IMR-90 (cell line): Measurements from ENCODE around the gene SMCO3. TPM values are rescaled to one million over a fixed set of nuclear protein-coding genes. Genes with fewer than 3 reads are reported as not detected.

Experiments
- ATAC-seq: fragments of 200-7000 bp; cut with Tn5 transposase; 2 replicates; pipeline ENCODE4 v1.9.1; 2020; ENCODE audit warnings: low read depth, mild to moderate bottlenecking, moderate library complexity
- BruUV-seq: library from RNA; stranded (reverse); fragments of 400-500 nt; replicated peaks from 2 replicates; lab custom pipeline; 2021; lab: Mats Ljungman, UMichigan
- CTCF ChIA-PET: fragments of 300-600 bp; formaldehyde crosslinking; extraction: SDS; loops from one replicate; lab custom pipeline; 2021; ENCODE audit warnings: antibody characterized with exemption; lab: Yijun Ruan, JAX
- POLR2A ChIA-PET: fragments of 300-600 bp; sonication (Branson Sonifier 250); formaldehyde crosslinking; loops from one replicate; lab custom pipeline; 2022; ENCODE audit warnings: antibody characterized with exemption; ENCODE audit not compliant: unreplicated experiment; lab: Charles Lee
- DNase-seq: peaks from one replicate; pipeline ENCODE4 v3.0.0; 2013
- H2AFZ ChIP-seq: replicated peaks from 2 replicates; pipeline ENCODE3; 2013; ENCODE audit warnings: low read length, mild to moderate bottlenecking; ENCODE audit not compliant: poor library complexity
- H2AK5ac ChIP-seq: 2 replicates; pipeline ENCODE4 v1.6.1; 2013; ENCODE audit warnings: low read depth, low read length, inconsistent platforms
- H2AK9ac ChIP-seq: replicated peaks from 2 replicates; pipeline ENCODE3; 2013; ENCODE audit warnings: mild to moderate bottlenecking, low read depth, low read length, moderate library complexity; ENCODE audit not compliant: poor library complexity
- H2BK120ac ChIP-seq: 2 replicates; pipeline ENCODE4 v1.6.1; 2013; ENCODE audit warnings: low read depth, low read length, inconsistent platforms
- H2BK15ac ChIP-seq: 3 replicates; pipeline ENCODE4 v1.6.1; 2013; ENCODE audit warnings: low read depth, low read length, inconsistent platforms
- H2BK20ac ChIP-seq: 2 replicates; pipeline ENCODE4 v1.6.1; 2013; ENCODE audit warnings: low read depth, mild to moderate bottlenecking, inconsistent platforms, low read length, moderate library complexity
- H2BK5ac ChIP-seq: 2 replicates; pipeline ENCODE4 v1.6.1; 2013; ENCODE audit warnings: mild to moderate bottlenecking, low read depth, low read length, inconsistent platforms; ENCODE audit not compliant: poor library complexity, severe bottlenecking
- H3K14ac ChIP-seq: replicated peaks from 2 replicates; pipeline ENCODE4 v1.6.1; 2013; ENCODE audit warnings: low read depth, low read length, inconsistent platforms
- H3K18ac ChIP-seq: 2 replicates; pipeline ENCODE4 v1.6.1; 2013; ENCODE audit warnings: low read depth, low read length, control low read depth
- H3K23ac ChIP-seq: 2 replicates; pipeline ENCODE4 v1.6.1; 2013; ENCODE audit warnings: low read depth, low read length, inconsistent platforms
- H3K27ac ChIP-seq: 2 replicates; pipeline ENCODE4 v1.5.1; 2013; ENCODE audit warnings: mild to moderate bottlenecking, control low read depth, low read length; ENCODE audit not compliant: insufficient read depth
- H3K27me3 ChIP-seq: 2 replicates; pipeline ENCODE4 v1.6.1; 2013; ENCODE audit warnings: low read length; ENCODE audit not compliant: control insufficient read depth, insufficient read depth
- H3K36me3 ChIP-seq: 2 replicates; pipeline ENCODE4 v1.6.1; 2013; ENCODE audit warnings: low read length, mixed read lengths; ENCODE audit not compliant: control insufficient read depth, insufficient read depth
- H3K4ac ChIP-seq: 2 replicates; pipeline ENCODE4 v1.6.1; 2013; ENCODE audit warnings: low read depth, low read length, inconsistent platforms
- H3K4me1 ChIP-seq: 2 replicates; pipeline ENCODE4 v1.6.1; 2013; ENCODE audit warnings: low read length, mixed read lengths; ENCODE audit not compliant: control insufficient read depth, insufficient read depth
- H3K4me2 ChIP-seq: 2 replicates; pipeline ENCODE4 v1.6.1; 2013; ENCODE audit warnings: low read depth, mild to moderate bottlenecking, control low read depth, low read length, moderate library complexity
- H3K4me3 ChIP-seq: 2 replicates; pipeline ENCODE4 v1.5.1; 2013; ENCODE audit warnings: low read depth, mild to moderate bottlenecking, control low read depth, low read length, moderate library complexity; ENCODE audit not compliant: insufficient read depth
- H3K56ac ChIP-seq: 2 replicates; pipeline ENCODE4 v1.6.1; 2013; ENCODE audit warnings: low read length, inconsistent platforms; ENCODE audit not compliant: insufficient read depth; ENCODE audit errors: extremely low read depth
- H3K79me1 ChIP-seq, 2 experiments: 2 replicates each; pipeline ENCODE4 v1.6.1; 2013; ENCODE audit warnings: low read length in 2 of 2, inconsistent platforms in 1 of 2, low read depth in 1 of 2
- H3K9ac ChIP-seq: 2 replicates; pipeline ENCODE4 v1.6.1; 2013; ENCODE audit warnings: low read depth, low read length, control low read depth
- H3K9me1 ChIP-seq: 2 replicates; pipeline ENCODE4 v1.6.1; 2013; ENCODE audit warnings: low read length, inconsistent platforms; ENCODE audit not compliant: insufficient read depth
- H3K9me3 ChIP-seq: 2 replicates; pipeline ENCODE4 v1.6.1; 2013; ENCODE audit warnings: low read length; ENCODE audit not compliant: control insufficient read depth, insufficient read depth
- H4K20me1 ChIP-seq: 2 replicates; pipeline ENCODE4 v1.6.1; 2013; ENCODE audit warnings: low read length, inconsistent platforms; ENCODE audit not compliant: insufficient read depth
- H4K5ac ChIP-seq: 2 replicates; pipeline ENCODE4 v1.6.1; 2013; ENCODE audit warnings: mild to moderate bottlenecking, low read depth, low read length, control low read depth
- H4K8ac ChIP-seq, 2 experiments: 2 replicates each; pipeline ENCODE4 v1.6.1; 2013; ENCODE audit warnings: low read depth in 2 of 2, low read length in 2 of 2, control low read depth in 1 of 2, inconsistent platforms in 1 of 2
- H4K91ac ChIP-seq: 2 replicates; pipeline ENCODE4 v1.6.1; 2013; ENCODE audit warnings: low read depth, low read length, inconsistent platforms; ENCODE audit not compliant: insufficient read depth
- FOS ChIP-seq: fragments of 150-350 bp; IDR thresholded peaks from 2 replicates; pipeline ENCODE4 v1.6.1; 2016; ENCODE audit warnings: low read depth, low read length
- MAFK ChIP-seq: IDR thresholded peaks from 2 replicates; pipeline ENCODE4 v1.6.1; 2012; ENCODE audit warnings: low read depth, low read length, improper control_type of control experiment
- MAZ ChIP-seq: IDR thresholded peaks from 2 replicates; pipeline ENCODE4 v1.6.1; 2012; ENCODE audit warnings: low read depth, mild to moderate bottlenecking, low read length, improper control_type of control experiment, moderate library complexity, borderline replicate concordance
- POLR2A ChIP-seq: IDR thresholded peaks from 2 replicates; pipeline ENCODE4 v1.6.1; 2012; ENCODE audit warnings: mild to moderate bottlenecking, low read depth, low read length
- RAD21 ChIP-seq: IDR thresholded peaks from 2 replicates; pipeline ENCODE4 v1.6.1; 2012; ENCODE audit warnings: low read length, improper control_type of control experiment
- WGBS, 2 experiments: methylation state at CpG; one replicate each; pipeline versions ENCODE4 v1.1.5 to v1.1.7; 2013; ENCODE audit warnings: missing lambda C conversion rate in 2 of 2; ENCODE audit not compliant: insufficient read length in 1 of 2; ENCODE audit errors: extremely low coverage in 2 of 2; 5-methylcytosine and 5-hydroxymethylcytosine counted together
- dilution Hi-C: fragments of 300-500 bp; cut with HindIII; formaldehyde crosslinking; loops from one replicate; pipeline ENCODE4 v1.14.3; 2018; ENCODE audit warnings: low sequenced_read_pairs; ENCODE audit not compliant: unreplicated experiment
- in situ Hi-C: fragments of 300-500 bp; cut with MboI; formaldehyde crosslinking; loops from 3 replicates; pipeline ENCODE4 v1.14.3; 2019; ENCODE audit warnings: low sequenced_read_pairs, inconsistent platforms, mixed read lengths
- intact Hi-C: fragments of 100-400 bp; cut with micrococcal nuclease; formaldehyde crosslinking; loops from 2 replicates; pipeline ENCODE4 v1.10.0; 2022
- polyA plus RNA-seq, 3 experiments: library from polyadenylated mRNA; depleted of rRNA; stranded (reverse); fragments of >200 nt; gene quantifications; 2 replicates each; pipeline ENCODE4 v1.2.3, GENCODE V29; 2012; ENCODE audit warnings: low replicate concordance in 1 of 3
- total RNA-seq: library from RNA; depleted of rRNA; stranded (reverse); fragments of >200 nt; gene quantifications from 2 replicates; pipeline ENCODE4 v1.2.3, GENCODE V29; 2012
- TF ChIP-seq, protein P1 (sequence below): conservative IDR thresholded peaks from 2 replicates; pipeline ENCODE4 v1.5.1; 2012; ENCODE audit warnings: mild to moderate bottlenecking, low read depth, low read length, improper control_type of control experiment
- TF ChIP-seq, protein P2 (sequence below): fragments of 150-350 bp; IDR thresholded peaks from 2 replicates; pipeline ENCODE4 v1.6.1; 2016; ENCODE audit warnings: low read depth, mild to moderate bottlenecking, low read length, moderate library complexity, borderline replicate concordance
- TF ChIP-seq, protein P3 (sequence below): fragments of 150-350 bp; IDR thresholded peaks from 2 replicates; pipeline ENCODE4 v1.6.1; 2017; ENCODE audit warnings: mild to moderate bottlenecking, antibody characterized with exemption, low read length, low read depth

SMCO3 gene
- total and polyA plus RNA-seq, 2 of the 4 experiments (the other 2 are of a cell fraction): under 0.01 to 0.07 TPM

DNA sequence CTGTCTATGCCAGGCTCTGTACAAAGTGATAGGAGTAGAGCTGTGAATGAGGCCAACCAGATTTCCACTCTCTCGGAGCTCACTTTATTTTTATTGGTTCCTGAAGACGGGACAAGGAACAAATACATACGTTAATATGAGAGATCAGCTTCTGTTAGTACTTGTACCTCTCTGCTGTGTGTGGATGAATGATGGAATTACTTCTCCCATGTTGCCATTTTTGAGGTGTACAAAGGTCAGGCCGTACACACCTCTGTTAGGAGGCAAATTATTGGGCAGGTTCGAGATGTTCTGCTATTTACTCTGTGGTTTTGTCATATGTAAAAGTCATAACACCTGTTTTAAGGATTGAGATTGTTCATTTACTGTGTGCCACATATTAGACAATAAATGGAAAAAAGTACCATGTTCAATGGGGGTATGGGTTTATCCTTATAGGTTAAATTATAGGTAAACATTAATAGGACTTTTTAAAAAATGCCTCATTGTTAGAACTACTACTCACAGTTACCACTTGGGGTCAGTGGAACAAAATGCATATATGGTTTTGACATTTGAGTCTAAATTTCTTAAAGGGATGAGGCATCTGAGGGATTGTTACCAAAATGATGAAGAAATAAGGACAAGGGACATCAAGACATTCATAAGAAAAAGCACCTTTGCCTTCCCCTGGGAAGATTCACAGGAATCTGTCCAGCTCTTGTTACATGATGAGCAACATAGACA lies 37.6 kb downstream of the SMCO3 start:
- Histone ChIP-seq H4K20me1 (no peaks in the 10 kb centered on the region), H3K9ac (no peak overlapping the region), H3K18ac (no peak overlapping the region; the same call in 1 of the 2 replicates), H3K56ac (no peak overlapping the region), H3K9me3 (no peaks in the 10 kb centered on the region; the same call in 1 of the 2 replicates), H2BK20ac (0 out of 2 replicates have a peak overlapping the region, but pooled peaks have one; percentile 33), H2AK5ac (peak overlapping the region; percentile 39; the same call in 1 of the 2 replicates), H2AFZ (no peak overlapping the region), H2BK120ac (no peak overlapping the region), H4K91ac (peak overlapping the region; percentile 11; the same call in 1 of the 2 replicates), H4K5ac (no peak overlapping the region), H2AK9ac (no peak overlapping the region), H3K4me2 (peak overlapping the region; percentile 76), H3K79me1 (peaks cover 3 to 27% of the 10 kb centered on the region in 2 experiments; a peak in 2 of 4 replicates), H3K9me1 (peaks cover 6% of the 10 kb centered on the region; the same call in 1 of the 2 replicates), H3K4me1 (peaks cover 8% of the 10 kb centered on the region), H3K4me3 (no peak overlapping the region; the same call in 1 of the 2 replicates), H2BK5ac (peak overlapping the region; percentile 86), H3K14ac (peak overlapping the region; percentile 35; the same call in 1 of the 2 replicates), H3K27ac (peak overlapping the region; percentile 35; the same call in 1 of the 2 replicates), H3K4ac (no peak overlapping the region; the same call in 1 of the 2 replicates), H3K36me3 (no peaks in the 10 kb centered on the region), H4K8ac (peak overlapping the region in 1 of 2 experiments; percentile 8; a peak in 1 of 4 replicates), H3K23ac (peak overlapping the region; percentile 75; the same call in 1 of the 2 replicates), H2BK15ac (peak overlapping the region; percentile 26; the same call in 1 of the 3 replicates), H3K27me3 (no peaks in the 10 kb centered on the region)
- CTCF ChIA-PET: no interaction called here
- POLR2A ChIA-PET: interaction anchor here (0.5 to 0.7 kb wide), 2 partner anchors 21 to 1022 kb away, joined by 3 to 4 read pairs; no protein-coding TSS in a partner anchor
- intact Hi-C loops: loop anchor here (10.0 kb wide), 1 partner anchor 1568 kb away; the partner anchor contains the start of gene MGST1
- TF ChIP-seq, protein P1, sequence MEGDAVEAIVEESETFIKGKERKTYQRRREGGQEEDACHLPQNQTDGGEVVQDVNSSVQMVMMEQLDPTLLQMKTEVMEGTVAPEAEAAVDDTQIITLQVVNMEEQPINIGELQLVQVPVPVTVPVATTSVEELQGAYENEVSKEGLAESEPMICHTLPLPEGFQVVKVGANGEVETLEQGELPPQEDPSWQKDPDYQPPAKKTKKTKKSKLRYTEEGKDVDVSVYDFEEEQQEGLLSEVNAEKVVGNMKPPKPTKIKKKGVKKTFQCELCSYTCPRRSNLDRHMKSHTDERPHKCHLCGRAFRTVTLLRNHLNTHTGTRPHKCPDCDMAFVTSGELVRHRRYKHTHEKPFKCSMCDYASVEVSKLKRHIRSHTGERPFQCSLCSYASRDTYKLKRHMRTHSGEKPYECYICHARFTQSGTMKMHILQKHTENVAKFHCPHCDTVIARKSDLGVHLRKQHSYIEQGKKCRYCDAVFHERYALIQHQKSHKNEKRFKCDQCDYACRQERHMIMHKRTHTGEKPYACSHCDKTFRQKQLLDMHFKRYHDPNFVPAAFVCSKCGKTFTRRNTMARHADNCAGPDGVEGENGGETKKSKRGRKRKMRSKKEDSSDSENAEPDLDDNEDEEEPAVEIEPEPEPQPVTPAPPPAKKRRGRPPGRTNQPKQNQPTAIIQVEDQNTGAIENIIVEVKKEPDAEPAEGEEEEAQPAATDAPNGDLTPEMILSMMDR: peak; percentile 34
- TF ChIP-seq FOS: no peak
- TF ChIP-seq, protein P2, sequence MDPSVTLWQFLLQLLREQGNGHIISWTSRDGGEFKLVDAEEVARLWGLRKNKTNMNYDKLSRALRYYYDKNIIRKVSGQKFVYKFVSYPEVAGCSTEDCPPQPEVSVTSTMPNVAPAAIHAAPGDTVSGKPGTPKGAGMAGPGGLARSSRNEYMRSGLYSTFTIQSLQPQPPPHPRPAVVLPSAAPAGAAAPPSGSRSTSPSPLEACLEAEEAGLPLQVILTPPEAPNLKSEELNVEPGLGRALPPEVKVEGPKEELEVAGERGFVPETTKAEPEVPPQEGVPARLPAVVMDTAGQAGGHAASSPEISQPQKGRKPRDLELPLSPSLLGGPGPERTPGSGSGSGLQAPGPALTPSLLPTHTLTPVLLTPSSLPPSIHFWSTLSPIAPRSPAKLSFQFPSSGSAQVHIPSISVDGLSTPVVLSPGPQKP: no peak
- TF ChIP-seq POLR2A: no peak
- no peak for TF ChIP-seq RAD21
- no peak for TF ChIP-seq MAZ
- TF ChIP-seq MAFK: no peak
- TF ChIP-seq, protein P3, sequence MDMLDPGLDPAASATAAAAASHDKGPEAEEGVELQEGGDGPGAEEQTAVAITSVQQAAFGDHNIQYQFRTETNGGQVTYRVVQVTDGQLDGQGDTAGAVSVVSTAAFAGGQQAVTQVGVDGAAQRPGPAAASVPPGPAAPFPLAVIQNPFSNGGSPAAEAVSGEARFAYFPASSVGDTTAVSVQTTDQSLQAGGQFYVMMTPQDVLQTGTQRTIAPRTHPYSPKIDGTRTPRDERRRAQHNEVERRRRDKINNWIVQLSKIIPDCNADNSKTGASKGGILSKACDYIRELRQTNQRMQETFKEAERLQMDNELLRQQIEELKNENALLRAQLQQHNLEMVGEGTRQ: no peak
- dilution Hi-C loops: no loop called here
- no TSS peak for BruUV-seq
- WGBS, 2 experiments: no CpG with 5 or more reads among the region's 5 CpGs
- in situ Hi-C loops: loop anchor here (25.0 kb wide), 2 partner anchors 389 to 1111 kb away; partner anchors contain the start of gene STRAP
- DNase-seq (peak; percentile 29), ATAC-seq (no peak)
